ENCODE measurements around the gene XRCC4. TPM values are rescaled to one million over a fixed set of nuclear protein-coding genes. Genes with fewer than 3 reads are reported as not detected.

XRCC4 gene
- total RNA-seq, 1 experiment from 2014 or later = 24.6 TPM

DNA sequence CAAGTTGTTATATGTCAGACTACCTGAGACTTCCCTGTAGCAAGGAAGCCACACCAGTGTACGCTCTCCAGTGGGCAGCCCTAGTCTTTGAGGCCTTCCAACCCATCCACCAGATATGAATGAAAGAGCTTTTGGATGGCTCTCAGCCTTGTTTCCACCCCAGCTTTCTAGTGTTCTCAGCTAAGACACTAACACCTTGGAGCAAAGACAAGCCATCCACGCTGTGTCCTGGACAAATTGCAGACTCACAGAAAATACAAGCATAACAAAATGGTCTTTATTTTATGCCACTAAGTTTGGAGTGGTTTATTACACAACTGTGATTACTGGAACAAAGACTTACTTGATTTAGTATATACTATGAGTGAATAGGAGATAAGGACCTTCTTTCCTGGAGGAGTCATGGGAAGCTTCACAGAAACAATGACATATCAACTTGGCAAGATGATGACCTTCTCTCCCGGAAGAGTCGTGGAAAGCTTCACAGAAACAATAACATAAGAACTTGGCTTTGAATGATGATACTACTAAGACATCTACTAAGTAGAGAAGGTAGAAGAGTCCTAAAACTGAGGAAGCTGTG is 260.2 kb downstream of the XRCC4 start:
- H3K4me2 ChIP-seq (ENCODE audit: low read length) = no peak overlapping the region
- no peaks in the 10 kb centered on the region for H3K4me1 ChIP-seq (ENCODE audit: control insufficient read depth in 1 of 2, insufficient read depth in 2 of 2, low read length in 2 of 2)
- H3K4me3 ChIP-seq (replicated peaks in 1 of 2; ENCODE audit: low read depth in 1 of 2, low read length in 2 of 2) = no peak overlapping the region
- ChIA-PET CTCF (no interaction called here), RAD21 (ENCODE audit: low non-redundant PET in 1 of 2, low total read pairs in 2 of 2, uncharacterized antibody in 2 of 2, unreplicated experiment in 2 of 2) (no interaction called here), POLR2A (no interaction called here)
- TF ChIP-seq POLR2A (IDR thresholded peaks at IDR 0.05; ENCODE audit: borderline replicate concordance, extremely low read depth, insufficient read depth, insufficient read length) = no peak
- no peak for TF ChIP-seq SIN3A (IDR thresholded peaks at IDR 0.05; ENCODE audit: low read depth)
- TF ChIP-seq ZNF274 (IDR thresholded peaks at IDR 0.05; ENCODE audit: low read depth, low read length) = no peak
- no peak for TF ChIP-seq ELF1 (IDR thresholded peaks at IDR 0.05; ENCODE audit: borderline replicate concordance, low read depth)
- H4K20me1 ChIP-seq (ENCODE audit: insufficient read depth) = no peaks in the 10 kb centered on the region
- no peak overlapping the region for H3K27ac ChIP-seq (ENCODE audit: low read depth, low read length)
- no peaks in the 10 kb centered on the region for H3K9me2 ChIP-seq (ENCODE audit: insufficient read depth)
- H3K79me2 ChIP-seq (ENCODE audit: insufficient read depth, low read length) = no peaks in the 10 kb centered on the region
- DNase-seq (ENCODE audit: low read depth, low spot score) (no peak), ATAC-seq (no peak)
- no peaks in the 10 kb centered on the region for H3K27me3 ChIP-seq (ENCODE audit: insufficient read depth, low read length)
- H2AFZ ChIP-seq (ENCODE audit: low read depth, low read length, poor library complexity, severe bottlenecking) = no peak overlapping the region
- no peak overlapping the region for H3K9ac ChIP-seq (ENCODE audit: low read length)
- intact Hi-C loops (cut with micrococcal nuclease) = no loop called here
- no peaks in the 10 kb centered on the region for H3K36me3 ChIP-seq (ENCODE audit: control insufficient read depth in 1 of 2, insufficient read depth in 2 of 2, low read length in 2 of 2)
- no TSS peak for BruUV-seq (replicated peaks)
- no peaks in the 10 kb centered on the region for H3K9me3 ChIP-seq (ENCODE audit: control insufficient read depth in 1 of 2, insufficient read depth in 1 of 2, low read depth in 1 of 2, low read length in 2 of 2)

DNA sequence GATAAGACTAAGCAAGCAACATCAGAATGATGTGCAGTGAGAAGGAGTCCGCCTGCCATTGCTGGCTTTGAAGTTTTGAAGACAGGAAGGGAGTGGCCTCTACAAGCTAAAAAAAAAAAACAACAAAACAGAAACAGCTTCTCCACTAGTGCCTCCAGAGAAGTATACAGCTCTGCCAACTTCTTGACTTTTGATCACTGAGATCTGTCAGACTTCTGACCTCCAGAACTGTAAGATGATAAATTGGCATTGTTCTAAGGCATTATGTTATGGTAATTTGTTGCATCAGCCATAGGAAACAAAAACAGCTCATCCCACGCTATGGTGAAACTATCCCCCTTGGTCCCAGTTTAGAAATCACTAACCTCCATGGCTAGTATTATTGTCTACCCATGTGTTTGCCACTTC is 263.2 kb downstream of the XRCC4 start:
- no peak for ATAC-seq
- POLR2A ChIA-PET = no interaction called here
- BruUV-seq (replicated peaks) = no TSS peak

More for the DNA sequence above, 263.2 kb downstream of the XRCC4 start:
- no peak overlapping the region for H3K9ac ChIP-seq (ENCODE audit: low read length)
- H3K79me2 ChIP-seq (ENCODE audit: insufficient read depth, low read length) = no peaks in the 10 kb centered on the region
- no peaks in the 10 kb centered on the region for H3K9me2 ChIP-seq (ENCODE audit: insufficient read depth)
- DNase-seq (ENCODE audit: low read depth, low spot score) = no peak
- RAD21 ChIA-PET (ENCODE audit: low non-redundant PET in 1 of 2, low total read pairs in 2 of 2, uncharacterized antibody in 2 of 2, unreplicated experiment in 2 of 2) = no interaction called here
- no peak overlapping the region for H2AFZ ChIP-seq (ENCODE audit: low read depth, low read length, poor library complexity, severe bottlenecking)
- no peaks in the 10 kb centered on the region for H3K27me3 ChIP-seq (ENCODE audit: insufficient read depth, low read length)
- H3K36me3 ChIP-seq (ENCODE audit: control insufficient read depth in 1 of 2, insufficient read depth in 2 of 2, low read length in 2 of 2) = no peaks in the 10 kb centered on the region
- H3K4me2 ChIP-seq (ENCODE audit: low read length) = no peak overlapping the region
- no peak overlapping the region for H3K4me3 ChIP-seq (replicated peaks in 1 of 2; ENCODE audit: low read depth in 1 of 2, low read length in 2 of 2)
- no peak for TF ChIP-seq FOSL1 (IDR thresholded peaks at IDR 0.05; ENCODE audit: low read depth)
- TF ChIP-seq TCF7L2 (IDR thresholded peaks at IDR 0.05; ENCODE audit: borderline replicate concordance, extremely low read depth, insufficient read depth, insufficient read length) = peak; percentile 76
- TF ChIP-seq POLR2AphosphoS5 (IDR thresholded peaks at IDR 0.05; ENCODE audit: low read depth, low read length) = no peak
- no peak for TF ChIP-seq ZFX (IDR thresholded peaks at IDR 0.05)
- TF ChIP-seq, protein P1, sequence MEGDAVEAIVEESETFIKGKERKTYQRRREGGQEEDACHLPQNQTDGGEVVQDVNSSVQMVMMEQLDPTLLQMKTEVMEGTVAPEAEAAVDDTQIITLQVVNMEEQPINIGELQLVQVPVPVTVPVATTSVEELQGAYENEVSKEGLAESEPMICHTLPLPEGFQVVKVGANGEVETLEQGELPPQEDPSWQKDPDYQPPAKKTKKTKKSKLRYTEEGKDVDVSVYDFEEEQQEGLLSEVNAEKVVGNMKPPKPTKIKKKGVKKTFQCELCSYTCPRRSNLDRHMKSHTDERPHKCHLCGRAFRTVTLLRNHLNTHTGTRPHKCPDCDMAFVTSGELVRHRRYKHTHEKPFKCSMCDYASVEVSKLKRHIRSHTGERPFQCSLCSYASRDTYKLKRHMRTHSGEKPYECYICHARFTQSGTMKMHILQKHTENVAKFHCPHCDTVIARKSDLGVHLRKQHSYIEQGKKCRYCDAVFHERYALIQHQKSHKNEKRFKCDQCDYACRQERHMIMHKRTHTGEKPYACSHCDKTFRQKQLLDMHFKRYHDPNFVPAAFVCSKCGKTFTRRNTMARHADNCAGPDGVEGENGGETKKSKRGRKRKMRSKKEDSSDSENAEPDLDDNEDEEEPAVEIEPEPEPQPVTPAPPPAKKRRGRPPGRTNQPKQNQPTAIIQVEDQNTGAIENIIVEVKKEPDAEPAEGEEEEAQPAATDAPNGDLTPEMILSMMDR (IDR thresholded peaks at IDR 0.05 in 2 of 3, conservative IDR thresholded peaks at IDR 0.05 in 1 of 3; ENCODE audit: borderline replicate concordance in 1 of 3, insufficient read depth in 1 of 3, low read depth in 2 of 3, low read length in 2 of 3) = no peak
- no peak for TF ChIP-seq CEBPB (IDR thresholded peaks at IDR 0.05; ENCODE audit: low read depth)
- TF ChIP-seq, protein P2, sequence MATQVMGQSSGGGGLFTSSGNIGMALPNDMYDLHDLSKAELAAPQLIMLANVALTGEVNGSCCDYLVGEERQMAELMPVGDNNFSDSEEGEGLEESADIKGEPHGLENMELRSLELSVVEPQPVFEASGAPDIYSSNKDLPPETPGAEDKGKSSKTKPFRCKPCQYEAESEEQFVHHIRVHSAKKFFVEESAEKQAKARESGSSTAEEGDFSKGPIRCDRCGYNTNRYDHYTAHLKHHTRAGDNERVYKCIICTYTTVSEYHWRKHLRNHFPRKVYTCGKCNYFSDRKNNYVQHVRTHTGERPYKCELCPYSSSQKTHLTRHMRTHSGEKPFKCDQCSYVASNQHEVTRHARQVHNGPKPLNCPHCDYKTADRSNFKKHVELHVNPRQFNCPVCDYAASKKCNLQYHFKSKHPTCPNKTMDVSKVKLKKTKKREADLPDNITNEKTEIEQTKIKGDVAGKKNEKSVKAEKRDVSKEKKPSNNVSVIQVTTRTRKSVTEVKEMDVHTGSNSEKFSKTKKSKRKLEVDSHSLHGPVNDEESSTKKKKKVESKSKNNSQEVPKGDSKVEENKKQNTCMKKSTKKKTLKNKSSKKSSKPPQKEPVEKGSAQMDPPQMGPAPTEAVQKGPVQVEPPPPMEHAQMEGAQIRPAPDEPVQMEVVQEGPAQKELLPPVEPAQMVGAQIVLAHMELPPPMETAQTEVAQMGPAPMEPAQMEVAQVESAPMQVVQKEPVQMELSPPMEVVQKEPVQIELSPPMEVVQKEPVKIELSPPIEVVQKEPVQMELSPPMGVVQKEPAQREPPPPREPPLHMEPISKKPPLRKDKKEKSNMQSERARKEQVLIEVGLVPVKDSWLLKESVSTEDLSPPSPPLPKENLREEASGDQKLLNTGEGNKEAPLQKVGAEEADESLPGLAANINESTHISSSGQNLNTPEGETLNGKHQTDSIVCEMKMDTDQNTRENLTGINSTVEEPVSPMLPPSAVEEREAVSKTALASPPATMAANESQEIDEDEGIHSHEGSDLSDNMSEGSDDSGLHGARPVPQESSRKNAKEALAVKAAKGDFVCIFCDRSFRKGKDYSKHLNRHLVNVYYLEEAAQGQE (IDR thresholded peaks at IDR 0.05; ENCODE audit: low read depth) = no peak
- H3K9me3 ChIP-seq (ENCODE audit: control insufficient read depth in 1 of 2, insufficient read depth in 1 of 2, low read depth in 1 of 2, low read length in 2 of 2) = no peaks in the 10 kb centered on the region
- H3K27ac ChIP-seq (ENCODE audit: low read depth, low read length) = no peak overlapping the region
- no peaks in the 10 kb centered on the region for H4K20me1 ChIP-seq (ENCODE audit: insufficient read depth)
- H3K4me1 ChIP-seq (ENCODE audit: control insufficient read depth in 1 of 2, insufficient read depth in 2 of 2, low read length in 2 of 2) = no peaks in the 10 kb centered on the region
- CTCF ChIA-PET = no interaction called here
- intact Hi-C loops (cut with micrococcal nuclease) = no loop called here
